ENCODE measurements around the gene NTN4.
"Not testable (repeated sequence)": the region's sequence is repeated elsewhere in the genome, so short reads cannot be mapped to it uniquely, and the experiment has no call there.

NTN4 gene

GRCh38 chr12:95673576-95673975 lies 117.0 kb downstream of the NTN4 start:
- Histone ChIP-seq H3K36me3 (ENCODE audit: control insufficient read depth in 1 of 2, insufficient read depth in 2 of 2, low read length in 2 of 2) (no peaks in the 10 kb centered on the region), H3K4me1 (ENCODE audit: control insufficient read depth in 1 of 2, insufficient read depth in 2 of 2, low read length in 2 of 2) (peaks cover 0 to 2% of the 10 kb centered on the region in 2 donors), H3K27ac (ENCODE audit: low read depth, low read length) (no peak overlapping the region), H3K27me3 (ENCODE audit: control insufficient read depth in 1 of 2, insufficient read depth in 2 of 2, low read length in 2 of 2) (no peaks in the 10 kb centered on the region), H3K9ac (ENCODE audit: low read depth in 1 of 2, low read length in 2 of 2) (no peak overlapping the region), H3K9me3 (ENCODE audit: control insufficient read depth in 1 of 2, low read length in 2 of 2) (no peaks in the 10 kb centered on the region), H3K4me3 (ENCODE audit: low read depth in 1 of 2, low read length in 2 of 2) (no peak overlapping the region)

DNA sequence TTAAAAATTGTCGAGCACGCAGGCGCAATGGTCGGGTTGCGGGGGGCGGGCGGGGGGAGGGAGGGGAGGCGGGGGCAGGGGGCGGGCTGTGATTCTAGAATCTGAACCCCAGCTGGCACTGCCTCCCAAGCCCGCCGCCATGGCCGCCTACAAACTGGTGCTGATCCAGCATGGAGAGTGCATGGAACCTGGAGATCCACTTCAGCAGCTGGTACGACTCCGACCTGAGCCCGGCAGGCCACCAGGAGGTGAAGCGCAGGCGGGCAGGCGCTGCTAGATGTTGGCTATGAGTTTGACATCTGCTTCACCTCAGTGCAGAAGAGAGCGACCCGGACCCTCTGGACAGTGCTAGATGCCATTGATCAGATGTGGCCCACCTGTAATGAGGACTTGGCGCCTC lies 118.4 kb downstream of the NTN4 start:
- H3K27ac ChIP-seq (ENCODE audit: low read depth, low read length), result no peak overlapping the region
- peaks cover 0 to 2% of the 10 kb centered on the region in 2 donors for H3K4me1 ChIP-seq (ENCODE audit: control insufficient read depth in 1 of 2, insufficient read depth in 2 of 2, low read length in 2 of 2)
- no peaks in the 10 kb centered on the region for H3K36me3 ChIP-seq (ENCODE audit: control insufficient read depth in 1 of 2, insufficient read depth in 2 of 2, low read length in 2 of 2)
- H3K4me3 ChIP-seq (ENCODE audit: low read depth in 1 of 2, low read length in 2 of 2), result no peak overlapping the region
- H3K27me3 ChIP-seq (ENCODE audit: control insufficient read depth in 1 of 2, insufficient read depth in 2 of 2, low read length in 2 of 2), result no peaks in the 10 kb centered on the region
- no peak overlapping the region for H3K9ac ChIP-seq (ENCODE audit: low read depth in 1 of 2, low read length in 2 of 2)
- H3K9me3 ChIP-seq (ENCODE audit: control insufficient read depth in 1 of 2, low read length in 2 of 2), result no peaks in the 10 kb centered on the region

GRCh38 chr12:95671265-95671664 lies 119.3 kb downstream of the NTN4 start:
- H3K9me3 ChIP-seq (ENCODE audit: control insufficient read depth in 1 of 2, low read length in 2 of 2), result no peaks in the 10 kb centered on the region
- H3K9ac ChIP-seq (ENCODE audit: low read depth in 1 of 2, low read length in 2 of 2), result no peak overlapping the region
- no peak overlapping the region for H3K4me3 ChIP-seq (ENCODE audit: low read depth in 1 of 2, low read length in 2 of 2)
- H3K4me1 ChIP-seq (ENCODE audit: control insufficient read depth in 1 of 2, insufficient read depth in 2 of 2, low read length in 2 of 2), result peaks cover 0 to 2% of the 10 kb centered on the region in 2 donors
- no peaks in the 10 kb centered on the region for H3K36me3 ChIP-seq (ENCODE audit: control insufficient read depth in 1 of 2, insufficient read depth in 2 of 2, low read length in 2 of 2)
- no peaks in the 10 kb centered on the region for H3K27me3 ChIP-seq (ENCODE audit: control insufficient read depth in 1 of 2, insufficient read depth in 2 of 2, low read length in 2 of 2)
- H3K27ac ChIP-seq (ENCODE audit: low read depth, low read length), result no peak overlapping the region

- H3K27ac ChIP-seq (ENCODE audit: low read depth, low read length), result no peak overlapping the region
- H3K9me3 ChIP-seq (ENCODE audit: control insufficient read depth in 1 of 2, low read length in 2 of 2), result no peaks in the 10 kb centered on the region
- no peaks in the 10 kb centered on the region for H3K27me3 ChIP-seq (ENCODE audit: control insufficient read depth in 1 of 2, insufficient read depth in 2 of 2, low read length in 2 of 2)
- H3K4me3 ChIP-seq (ENCODE audit: low read depth in 1 of 2, low read length in 2 of 2), result no peak overlapping the region
- no peak overlapping the region for H3K9ac ChIP-seq (ENCODE audit: low read depth in 1 of 2, low read length in 2 of 2)
- H3K4me1 ChIP-seq (ENCODE audit: control insufficient read depth in 1 of 2, insufficient read depth in 2 of 2, low read length in 2 of 2), result peaks cover 2 to 16% of the 10 kb centered on the region in 2 donors
- no peaks in the 10 kb centered on the region for H3K36me3 ChIP-seq (ENCODE audit: control insufficient read depth in 1 of 2, insufficient read depth in 2 of 2, low read length in 2 of 2)
These were observed 127.0 kb downstream of the NTN4 start for GRCh38 chr12:95663525-95663924.

DNA sequence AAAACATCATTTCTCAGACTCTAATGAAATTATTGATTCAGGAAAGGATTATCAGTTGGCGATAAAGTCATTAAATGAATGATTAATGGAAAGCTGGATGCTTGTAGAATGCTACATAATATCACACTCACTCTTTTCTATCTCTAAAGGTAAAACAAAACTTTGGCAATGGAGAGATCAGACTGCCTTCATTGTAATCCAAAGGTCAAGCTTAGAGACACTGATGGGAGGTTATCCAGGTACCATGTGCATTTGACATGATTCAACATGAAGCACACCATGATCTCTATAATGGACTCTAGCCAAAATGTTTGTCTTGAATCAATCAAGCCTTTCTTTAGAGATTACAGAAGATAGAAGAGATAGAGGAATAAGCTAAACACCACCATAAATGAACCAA lies 129.2 kb downstream of the NTN4 start:
- H3K27ac ChIP-seq (ENCODE audit: low read depth, low read length), result no peak overlapping the region
- no peak overlapping the region for H3K4me3 ChIP-seq (ENCODE audit: low read depth in 1 of 2, low read length in 2 of 2)
- no peaks in the 10 kb centered on the region for H3K27me3 ChIP-seq (ENCODE audit: control insufficient read depth in 1 of 2, insufficient read depth in 2 of 2, low read length in 2 of 2)
- H3K9me3 ChIP-seq (ENCODE audit: control insufficient read depth in 1 of 2, low read length in 2 of 2), result no peaks in the 10 kb centered on the region
- no peak overlapping the region for H3K9ac ChIP-seq (ENCODE audit: low read depth in 1 of 2, low read length in 2 of 2)
- H3K36me3 ChIP-seq (ENCODE audit: control insufficient read depth in 1 of 2, insufficient read depth in 2 of 2, low read length in 2 of 2), result no peaks in the 10 kb centered on the region
- H3K4me1 ChIP-seq (ENCODE audit: control insufficient read depth in 1 of 2, insufficient read depth in 2 of 2, low read length in 2 of 2), result peaks cover 4 to 21% of the 10 kb centered on the region in 2 donors

DNA sequence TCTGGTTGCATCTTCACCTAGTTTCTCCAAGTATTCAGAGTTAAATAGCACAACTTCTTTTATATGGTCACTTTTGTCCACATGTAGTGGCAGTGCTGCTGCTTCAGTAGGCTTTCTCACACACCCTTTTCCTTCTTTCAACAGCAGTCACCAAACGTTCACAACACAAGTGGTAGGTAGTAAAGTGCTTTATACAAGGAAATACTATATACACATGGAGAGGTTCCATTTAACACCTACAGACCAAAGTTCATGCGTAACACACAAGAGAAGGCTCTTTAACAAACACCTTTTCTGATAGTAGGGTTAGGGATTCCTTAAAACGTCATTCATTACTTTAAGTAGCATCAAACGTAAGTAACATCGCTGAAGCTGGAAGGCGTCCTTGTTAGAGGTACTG lies 132.2 kb downstream of the NTN4 start:
- Histone ChIP-seq H3K9me3 (ENCODE audit: control insufficient read depth in 1 of 2, low read length in 2 of 2) (no peaks in the 10 kb centered on the region), H3K27ac (ENCODE audit: low read depth, low read length) (no peak overlapping the region), H3K4me1 (ENCODE audit: control insufficient read depth in 1 of 2, insufficient read depth in 2 of 2, low read length in 2 of 2) (peaks cover 4 to 16% of the 10 kb centered on the region in 2 donors), H3K27me3 (ENCODE audit: control insufficient read depth in 1 of 2, insufficient read depth in 2 of 2, low read length in 2 of 2) (no peaks in the 10 kb centered on the region), H3K36me3 (ENCODE audit: control insufficient read depth in 1 of 2, insufficient read depth in 2 of 2, low read length in 2 of 2) (no peaks in the 10 kb centered on the region), H3K4me3 (ENCODE audit: low read depth in 1 of 2, low read length in 2 of 2) (no peak overlapping the region), H3K9ac (ENCODE audit: low read depth in 1 of 2, low read length in 2 of 2) (no peak overlapping the region)

GRCh38 chr12:95654665-95655064 lies 135.9 kb downstream of the NTN4 start:
- not testable (repeated sequence) for H3K4me3 ChIP-seq (ENCODE audit: low read depth in 1 of 2, low read length in 2 of 2); H3K9me3 ChIP-seq (ENCODE audit: control insufficient read depth in 1 of 2, low read length in 2 of 2); H3K36me3 ChIP-seq (ENCODE audit: control insufficient read depth in 1 of 2, insufficient read depth in 2 of 2, low read length in 2 of 2); H3K9ac ChIP-seq (ENCODE audit: low read depth in 1 of 2, low read length in 2 of 2); H3K27ac ChIP-seq (ENCODE audit: low read depth, low read length); H3K27me3 ChIP-seq (ENCODE audit: control insufficient read depth in 1 of 2, insufficient read depth in 2 of 2, low read length in 2 of 2)
- peaks cover 4 to 10% of the 10 kb centered on the region in 2 donors for H3K4me1 ChIP-seq (ENCODE audit: control insufficient read depth in 1 of 2, insufficient read depth in 2 of 2, low read length in 2 of 2)

GRCh38 chr12:95653771-95654546 lies 136.6 kb downstream of the NTN4 start:
- Histone ChIP-seq H3K27ac (ENCODE audit: low read depth, low read length) (no peak overlapping the region), H3K9ac (ENCODE audit: low read depth in 1 of 2, low read length in 2 of 2) (no peak overlapping the region), H3K4me3 (ENCODE audit: low read depth in 1 of 2, low read length in 2 of 2) (no peak overlapping the region), H3K4me1 (ENCODE audit: control insufficient read depth in 1 of 2, insufficient read depth in 2 of 2, low read length in 2 of 2) (peaks cover 4 to 15% of the 10 kb centered on the region in 2 donors), H3K36me3 (ENCODE audit: control insufficient read depth in 1 of 2, insufficient read depth in 2 of 2, low read length in 2 of 2) (no peaks in the 10 kb centered on the region), H3K27me3 (ENCODE audit: control insufficient read depth in 1 of 2, insufficient read depth in 2 of 2, low read length in 2 of 2) (no peaks in the 10 kb centered on the region), H3K9me3 (ENCODE audit: control insufficient read depth in 1 of 2, low read length in 2 of 2) (no peaks in the 10 kb centered on the region)

- Histone ChIP-seq H3K4me3 (ENCODE audit: low read depth in 1 of 2, low read length in 2 of 2) (no peak overlapping the region), H3K9me3 (ENCODE audit: control insufficient read depth in 1 of 2, low read length in 2 of 2) (no peaks in the 10 kb centered on the region), H3K27me3 (ENCODE audit: control insufficient read depth in 1 of 2, insufficient read depth in 2 of 2, low read length in 2 of 2) (no peaks in the 10 kb centered on the region), H3K9ac (ENCODE audit: low read depth in 1 of 2, low read length in 2 of 2) (no peak overlapping the region), H3K27ac (ENCODE audit: low read depth, low read length) (no peak overlapping the region), H3K4me1 (ENCODE audit: control insufficient read depth in 1 of 2, insufficient read depth in 2 of 2, low read length in 2 of 2) (peaks cover 0 to 8% of the 10 kb centered on the region in 2 donors), H3K36me3 (ENCODE audit: control insufficient read depth in 1 of 2, insufficient read depth in 2 of 2, low read length in 2 of 2) (no peaks in the 10 kb centered on the region)
These were observed 138.9 kb downstream of the NTN4 start for GRCh38 chr12:95651681-95652080.

DNA sequence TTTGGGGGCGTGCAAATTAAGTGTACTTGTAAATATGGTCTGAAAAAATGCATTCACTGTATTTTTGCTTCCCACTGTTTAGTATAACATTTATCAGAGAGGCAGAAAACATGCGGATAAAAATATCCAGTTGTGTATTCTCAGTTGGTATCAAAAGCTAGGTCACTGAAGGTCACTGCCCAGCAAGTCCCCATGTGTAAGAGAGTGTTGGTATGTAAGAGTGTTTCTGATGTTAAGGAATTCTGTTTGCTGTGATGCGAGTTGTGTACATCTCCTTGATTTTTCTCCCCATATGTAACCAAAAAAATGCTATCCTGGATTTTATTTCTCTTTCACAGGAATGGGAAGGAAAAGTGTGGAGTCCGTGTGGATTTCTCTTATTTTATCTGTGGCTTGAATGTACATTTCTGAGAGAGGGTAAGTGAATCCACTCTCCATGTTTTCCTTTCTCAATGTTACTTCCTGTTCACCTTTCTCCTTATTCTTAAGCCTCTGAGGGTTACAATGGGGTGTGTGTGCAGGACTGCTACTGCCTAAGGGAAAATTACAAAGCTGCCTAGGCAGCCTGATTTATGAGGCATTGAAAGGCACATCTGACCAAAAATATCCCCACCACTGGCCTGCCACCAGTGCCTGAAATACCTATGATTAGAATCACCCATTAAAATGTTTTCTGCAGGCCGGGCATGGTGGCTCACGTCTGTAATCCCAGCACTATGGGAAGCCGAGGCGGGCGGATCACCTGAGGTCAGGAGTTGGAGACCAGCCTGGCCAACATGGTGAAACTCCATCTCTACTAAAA lies 141.4 kb downstream of the NTN4 start:
- no peak overlapping the region for H3K4me3 ChIP-seq (ENCODE audit: low read depth in 1 of 2, low read length in 2 of 2)
- peaks cover 0 to 8% of the 10 kb centered on the region in 2 donors for H3K4me1 ChIP-seq (ENCODE audit: control insufficient read depth in 1 of 2, insufficient read depth in 2 of 2, low read length in 2 of 2)
- H3K27ac ChIP-seq (ENCODE audit: low read depth, low read length), result no peak overlapping the region
- H3K9me3 ChIP-seq (ENCODE audit: control insufficient read depth in 1 of 2, low read length in 2 of 2), result no peaks in the 10 kb centered on the region
- H3K9ac ChIP-seq (ENCODE audit: low read depth in 1 of 2, low read length in 2 of 2), result no peak overlapping the region
- H3K27me3 ChIP-seq (ENCODE audit: control insufficient read depth in 1 of 2, insufficient read depth in 2 of 2, low read length in 2 of 2), result no peaks in the 10 kb centered on the region
- no peaks in the 10 kb centered on the region for H3K36me3 ChIP-seq (ENCODE audit: control insufficient read depth in 1 of 2, insufficient read depth in 2 of 2, low read length in 2 of 2)

Measured in duodenal mucosa (tissue), 2 donors.